ENCODE data around the gene PPA1. TPM values are rescaled to one million over a fixed set of nuclear protein-coding genes. Genes with fewer than 3 reads are reported as not detected.

The PPA1 gene
- total and polyA plus RNA-seq, 2 donors (not counting 1 experiment from before 2014, with no cell fraction given): 28.6 to 40.6 TPM

GRCh38 chr10:70256463-70256862 lies 23.2 kb upstream of the PPA1 start:
- ATAC-seq (ENCODE audit: low read depth): no peak
- WGBS (ENCODE audit: insufficient coverage): 79% methylated on average over 2 of the region's 2 CpGs
- no peak overlapping the region for H2AFZ ChIP-seq (ENCODE audit: insufficient read depth, low read depth, low read length, poor library complexity, severe bottlenecking)
- Mint-ChIP-seq H3K27me3 (peaks cover 62% of the 10 kb centered on the region), H3K4me1 (peaks cover 11% of the 10 kb centered on the region), H3K4me3 (peak overlapping the region; percentile 40), H3K9me3 (ENCODE audit: insufficient read depth) (peaks cover 2% of the 10 kb centered on the region), H3K27ac (no peak overlapping the region)
- peaks cover 11 to 17% of the 10 kb centered on the region in 2 donors for H3K4me1 ChIP-seq (ENCODE audit: control insufficient read depth in 2 of 2, insufficient read depth in 2 of 2, low read length in 2 of 2)
- H3K27me3 ChIP-seq (replicated peaks in 1 of 4; ENCODE audit: control extremely low read depth in 1 of 4, control insufficient read depth in 3 of 4, insufficient read depth in 4 of 4, low read length in 3 of 4): peaks cover 0 to 49% (median 19%) of the 10 kb centered on the region in 4 experiments
- H3K9ac ChIP-seq (ENCODE audit: low read length): no peak overlapping the region
- no peak for DNase-seq
- no peak overlapping the region for H3K4me2 ChIP-seq (replicated peaks; ENCODE audit: low read depth, low read length, poor library complexity, severe bottlenecking)
- ChIA-PET POLR2A (no interaction called here), CTCF (interaction anchor here (0.7 to 1.5 kb wide), 3 partner anchors 14 to 109 kb away, joined by 3 read pairs; no protein-coding TSS in a partner anchor)
- no peaks in the 10 kb centered on the region for H3K36me3 ChIP-seq (replicated peaks in 1 of 2; ENCODE audit: control extremely low read depth in 1 of 2, control insufficient read depth in 1 of 2, extremely low read depth in 1 of 2, insufficient read depth in 2 of 2, low read length in 1 of 2)
- TF ChIP-seq CTCF (IDR thresholded peaks at IDR 0.05) (no peak), EZH2 (IDR thresholded peaks at IDR 0.05; ENCODE audit: borderline replicate concordance, insufficient read depth, low read depth, low read length, poor library complexity, severe bottlenecking) (no peak)
- intact Hi-C loops (cut with micrococcal nuclease): no loop called here
- H4K20me1 ChIP-seq (ENCODE audit: control insufficient read depth, insufficient read depth, low read length, poor library complexity, severe bottlenecking): no peaks in the 10 kb centered on the region
- H3K9me3 ChIP-seq (ENCODE audit: control extremely low read depth in 1 of 3, control insufficient read depth in 2 of 3, insufficient read depth in 1 of 3, low read length in 2 of 3): peaks cover 0 to 14% (median 8%) of the 10 kb centered on the region in 3 donors
- no peaks in the 10 kb centered on the region for H3K79me2 ChIP-seq (ENCODE audit: control insufficient read depth, insufficient read depth, low read length)
- H3K27ac ChIP-seq (ENCODE audit: low read length in 2 of 2): no peak overlapping the region
- no peak overlapping the region for H3K4me3 ChIP-seq (ENCODE audit: control extremely low read depth in 1 of 5, extremely low read depth in 1 of 5, insufficient read depth in 1 of 5, low read depth in 2 of 5, low read length in 4 of 5)

All from B cell (primary cell).